HG03108 (cell line): Measurements from ENCODE around the gene ARHGAP42.

Experiments used
- ATAC-seq: cut with Tn5 transposase; IDR thresholded peaks from one replicate; pipeline ENCODE4 v1.9.1; 2021; ENCODE audit warnings: moderate library complexity; ENCODE audit not compliant: unreplicated experiment

Gene ARHGAP42

GRCh38 chr11:100753571-100753970 is 66.5 kb downstream of the ARHGAP42 start:
- no peak for ATAC-seq

GRCh38 chr11:100756559-100756958 is 69.5 kb downstream of the ARHGAP42 start:
- no peak for ATAC-seq

- no peak for ATAC-seq
These were observed 70.6 kb downstream of the ARHGAP42 start for GRCh38 chr11:100757646-100758045.

- ATAC-seq: no peak
These were observed 72.0 kb downstream of the ARHGAP42 start for GRCh38 chr11:100759106-100759505.

- no peak for ATAC-seq
These were observed 72.8 kb downstream of the ARHGAP42 start for GRCh38 chr11:100759856-100760255.

GRCh38 chr11:100760744-100761143 is 73.7 kb downstream of the ARHGAP42 start:
- ATAC-seq: no peak

- no peak for ATAC-seq
These were observed 74.8 kb downstream of the ARHGAP42 start for GRCh38 chr11:100761841-100762240.

GRCh38 chr11:100766764-100767163 is 79.7 kb downstream of the ARHGAP42 start:
- ATAC-seq: no peak

- ATAC-seq: no peak
These were observed 82.1 kb downstream of the ARHGAP42 start for GRCh38 chr11:100769165-100769564.

- no peak for ATAC-seq
These were observed 82.5 kb downstream of the ARHGAP42 start for GRCh38 chr11:100769617-100770016.

GRCh38 chr11:100774132-100774531 is 87.0 kb downstream of the ARHGAP42 start:
- ATAC-seq: no peak

- no peak for ATAC-seq
These were observed 87.8 kb downstream of the ARHGAP42 start for GRCh38 chr11:100774859-100775258.

GRCh38 chr11:100776212-100776896 is 89.3 kb downstream of the ARHGAP42 start:
- no peak for ATAC-seq

GRCh38 chr11:100777103-100777502 is 90.0 kb downstream of the ARHGAP42 start:
- ATAC-seq: no peak

- ATAC-seq: no peak
These were observed 90.6 kb downstream of the ARHGAP42 start for GRCh38 chr11:100777736-100778135.

GRCh38 chr11:100778166-100778785 is 91.2 kb downstream of the ARHGAP42 start:
- no peak for ATAC-seq

- ATAC-seq: no peak
These were observed 93.4 kb downstream of the ARHGAP42 start for GRCh38 chr11:100780470-100780869.

- ATAC-seq: no peak
These were observed 98.3 kb downstream of the ARHGAP42 start for GRCh38 chr11:100785148-100785983.

- ATAC-seq: no peak
These were observed 101.6 kb downstream of the ARHGAP42 start for GRCh38 chr11:100788561-100789295.

GRCh38 chr11:100789500-100789899 is 102.4 kb downstream of the ARHGAP42 start:
- ATAC-seq: no peak

GRCh38 chr11:100790073-100790472 is 103.0 kb downstream of the ARHGAP42 start:
- ATAC-seq: no peak
